ENCODE data around the gene PRR9.
A peak's percentile ranks its signal among the peaks of the same experiment; 100 is the strongest.
"Not testable (repeated sequence)": the region's sequence is repeated elsewhere in the genome, so short reads cannot be mapped to it uniquely, and the experiment has no call there.

The PRR9 gene

DNA sequence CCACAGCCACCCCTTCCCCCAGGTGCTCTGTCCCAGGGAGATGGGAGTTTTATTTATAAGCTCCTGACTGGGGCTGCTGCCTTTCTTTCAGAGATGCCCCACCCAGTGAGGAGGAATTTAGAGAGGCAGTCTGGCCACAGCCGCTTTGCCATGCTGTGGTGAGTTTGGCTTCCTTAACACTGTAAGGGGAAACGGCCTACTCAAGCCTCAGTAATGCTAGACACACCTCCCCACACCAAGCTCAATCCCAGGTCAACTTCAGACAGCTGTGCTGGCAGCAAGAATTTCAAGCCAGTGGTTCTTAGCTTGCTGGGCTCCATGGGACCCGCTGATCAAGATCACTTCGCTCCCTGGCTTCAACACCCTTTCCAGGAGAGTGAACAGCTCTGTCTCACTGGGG, 29.1 kb upstream of the PRR9 start:
- H3K4me1 ChIP-seq (ENCODE audit: control insufficient read depth, insufficient read depth, low read length); POLR2A ChIA-PET; H3K27ac ChIP-seq (ENCODE audit: extremely low read depth, low read depth, low read length); H3K4me3 ChIP-seq (ENCODE audit: low read depth, low read length); H3K9me3 ChIP-seq (ENCODE audit: control insufficient read depth, insufficient read depth, low read depth, low read length); H3K36me3 ChIP-seq (ENCODE audit: control insufficient read depth in 2 of 2, insufficient read depth in 1 of 2, low read length in 2 of 2): not testable (repeated sequence)
- CTCF ChIA-PET = interaction anchor here (1.2 to 1.8 kb wide), 2 partner anchors 40 to 534 kb away, joined by 4 to 6 read pairs; no protein-coding TSS in a partner anchor

DNA sequence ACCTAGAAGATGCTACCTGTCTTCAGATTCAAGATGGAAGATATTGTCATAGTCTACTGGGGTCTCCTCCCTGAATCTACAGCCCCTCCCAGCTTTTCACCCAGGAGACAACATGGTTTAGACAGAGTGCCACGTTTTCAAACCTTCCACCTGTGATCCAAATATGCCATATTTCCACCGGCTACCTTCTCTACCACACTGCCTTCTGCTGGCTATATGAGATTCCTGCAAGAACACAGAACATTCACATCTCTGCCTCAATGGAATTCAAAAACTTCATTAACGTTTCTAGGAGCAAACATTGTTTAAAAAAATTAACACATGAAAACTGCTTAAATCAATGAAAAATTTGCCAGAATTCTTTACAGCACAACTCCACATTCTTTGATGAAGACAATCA, 27.0 kb upstream of the PRR9 start:
- Histone ChIP-seq H3K4me3 (ENCODE audit: low read depth, low read length) (no peak overlapping the region), H3K36me3 (ENCODE audit: control insufficient read depth in 2 of 2, insufficient read depth in 1 of 2, low read length in 2 of 2) (no peaks in the 10 kb centered on the region), H3K9me3 (ENCODE audit: control insufficient read depth, insufficient read depth, low read depth, low read length) (no peaks in the 10 kb centered on the region), H3K27ac (ENCODE audit: extremely low read depth, low read depth, low read length) (no peak overlapping the region), H3K4me1 (ENCODE audit: control insufficient read depth, insufficient read depth, low read length) (no peaks in the 10 kb centered on the region)
- TF ChIP-seq ZNF610 (tag by site-specific recombination; IDR thresholded peaks at IDR 0.05; ENCODE audit: borderline replicate concordance) (no peak), ZNF654 (tag by site-specific recombination; IDR thresholded peaks at IDR 0.05; ENCODE audit: low read depth) (peak; percentile 10; the same call in 1 of the 2 replicates)
- ChIA-PET POLR2A (no interaction called here), CTCF (interaction anchor here (0.6 to 3.6 kb wide), 10 partner anchors 36 to 620 kb away, joined by 3 to 29 read pairs (median 4); partner anchors contain the start of gene SMCP)

DNA sequence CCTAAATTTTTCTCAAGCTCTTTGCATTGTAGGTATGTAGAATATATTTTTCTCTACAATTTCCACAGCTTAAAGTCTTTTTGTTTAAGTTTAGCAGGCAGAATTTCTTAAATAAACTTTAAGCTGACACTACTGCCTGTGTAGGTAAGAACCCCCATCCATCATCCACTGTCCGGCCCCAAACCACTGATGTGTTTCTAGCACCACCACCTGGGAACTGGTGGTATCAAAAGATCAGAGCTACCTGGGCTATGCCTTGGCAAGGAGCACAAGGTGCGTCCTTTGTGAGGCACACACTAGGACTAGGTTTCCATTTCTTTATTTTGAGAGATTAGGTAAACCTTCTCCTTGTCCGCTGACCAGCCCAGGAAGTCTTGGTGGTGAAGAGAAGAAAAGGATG, 24.7 kb upstream of the PRR9 start:
- TF ChIP-seq ZNF654 (tag by site-specific recombination; IDR thresholded peaks at IDR 0.05; ENCODE audit: low read depth) (peak; percentile 44), MEIS1 (CRISPR knock-in tag; IDR thresholded peaks at IDR 0.05; ENCODE audit: borderline replicate concordance) (0 out of 2 replicates have a peak, but pooled peaks have one; percentile 58), ZBTB20 (tag by site-specific recombination; IDR thresholded peaks at IDR 0.05) (no peak)
- TF ChIP-seq, protein P1, sequence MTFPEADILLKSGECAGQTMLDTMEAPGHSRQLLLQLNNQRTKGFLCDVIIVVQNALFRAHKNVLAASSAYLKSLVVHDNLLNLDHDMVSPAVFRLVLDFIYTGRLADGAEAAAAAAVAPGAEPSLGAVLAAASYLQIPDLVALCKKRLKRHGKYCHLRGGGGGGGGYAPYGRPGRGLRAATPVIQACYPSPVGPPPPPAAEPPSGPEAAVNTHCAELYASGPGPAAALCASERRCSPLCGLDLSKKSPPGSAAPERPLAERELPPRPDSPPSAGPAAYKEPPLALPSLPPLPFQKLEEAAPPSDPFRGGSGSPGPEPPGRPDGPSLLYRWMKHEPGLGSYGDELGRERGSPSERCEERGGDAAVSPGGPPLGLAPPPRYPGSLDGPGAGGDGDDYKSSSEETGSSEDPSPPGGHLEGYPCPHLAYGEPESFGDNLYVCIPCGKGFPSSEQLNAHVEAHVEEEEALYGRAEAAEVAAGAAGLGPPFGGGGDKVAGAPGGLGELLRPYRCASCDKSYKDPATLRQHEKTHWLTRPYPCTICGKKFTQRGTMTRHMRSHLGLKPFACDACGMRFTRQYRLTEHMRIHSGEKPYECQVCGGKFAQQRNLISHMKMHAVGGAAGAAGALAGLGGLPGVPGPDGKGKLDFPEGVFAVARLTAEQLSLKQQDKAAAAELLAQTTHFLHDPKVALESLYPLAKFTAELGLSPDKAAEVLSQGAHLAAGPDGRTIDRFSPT (tag by site-specific recombination; IDR thresholded peaks at IDR 0.05) = no peak
- Histone ChIP-seq H3K27ac (ENCODE audit: extremely low read depth, low read depth, low read length) (no peak overlapping the region), H3K36me3 (ENCODE audit: control insufficient read depth in 2 of 2, insufficient read depth in 1 of 2, low read length in 2 of 2) (no peaks in the 10 kb centered on the region), H3K4me1 (ENCODE audit: control insufficient read depth, insufficient read depth, low read length) (no peaks in the 10 kb centered on the region), H3K4me3 (ENCODE audit: low read depth, low read length) (no peak overlapping the region), H3K9me3 (ENCODE audit: control insufficient read depth, insufficient read depth, low read depth, low read length) (no peaks in the 10 kb centered on the region)
- POLR2A ChIA-PET = no interaction called here
- CTCF ChIA-PET = interaction anchor here (0.5 to 3.6 kb wide), 55 partner anchors 9 to 1278 kb away, joined by 3 to 71 read pairs (median 4); partner anchors contain the start of genes PRR9, SMCP, SPRR1B and SPRR2A

DNA sequence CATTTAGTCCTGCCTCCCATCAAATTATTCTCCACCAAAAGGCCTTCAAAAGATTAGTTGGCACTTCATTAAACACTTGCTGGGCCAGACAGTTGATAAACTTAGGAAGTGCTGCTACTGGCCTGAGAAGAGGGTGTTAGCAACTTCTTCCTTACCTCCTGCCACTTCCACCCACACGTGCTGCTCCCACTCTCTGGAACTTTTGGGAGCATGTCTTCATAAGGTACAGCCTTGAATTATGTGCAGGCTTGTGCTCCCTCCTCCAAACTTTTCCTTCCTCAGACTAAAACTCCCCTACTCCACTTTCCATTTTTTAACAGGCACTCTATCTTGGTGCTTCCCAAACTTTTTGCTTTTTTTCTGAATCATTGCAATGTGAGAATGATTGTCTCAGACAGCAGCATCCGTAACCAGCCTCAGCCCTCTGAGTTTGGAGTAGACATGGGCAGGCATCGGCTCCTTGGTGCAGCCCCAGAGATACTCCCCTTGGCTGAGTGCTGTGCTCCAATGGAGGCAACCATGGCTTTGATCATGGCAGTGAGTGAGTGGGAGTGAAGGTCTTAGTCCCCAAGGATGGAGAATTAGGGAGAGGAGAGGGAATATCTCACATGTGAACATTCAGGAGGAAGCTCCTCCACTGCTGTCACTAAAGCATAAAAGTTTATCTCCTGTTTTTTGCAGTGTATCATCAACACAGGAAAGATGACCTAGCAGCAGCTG, 22.9 kb upstream of the PRR9 start:
- H3K4me3 ChIP-seq (ENCODE audit: low read depth, low read length) = no peak overlapping the region
- H3K36me3 ChIP-seq (ENCODE audit: control insufficient read depth in 2 of 2, insufficient read depth in 1 of 2, low read length in 2 of 2) = no peaks in the 10 kb centered on the region
- no peaks in the 10 kb centered on the region for H3K9me3 ChIP-seq (ENCODE audit: control insufficient read depth, insufficient read depth, low read depth, low read length)
- H3K4me1 ChIP-seq (ENCODE audit: control insufficient read depth, insufficient read depth, low read length) = no peaks in the 10 kb centered on the region
- POLR2A ChIA-PET = no interaction called here
- CTCF ChIA-PET = interaction anchor here (0.6 to 3.6 kb wide), 7 partner anchors 27 to 541 kb away, joined by 3 to 71 read pairs (median 5); no protein-coding TSS in a partner anchor
- H3K27ac ChIP-seq (ENCODE audit: extremely low read depth, low read depth, low read length) = no peak overlapping the region
- TF ChIP-seq, protein P2, sequence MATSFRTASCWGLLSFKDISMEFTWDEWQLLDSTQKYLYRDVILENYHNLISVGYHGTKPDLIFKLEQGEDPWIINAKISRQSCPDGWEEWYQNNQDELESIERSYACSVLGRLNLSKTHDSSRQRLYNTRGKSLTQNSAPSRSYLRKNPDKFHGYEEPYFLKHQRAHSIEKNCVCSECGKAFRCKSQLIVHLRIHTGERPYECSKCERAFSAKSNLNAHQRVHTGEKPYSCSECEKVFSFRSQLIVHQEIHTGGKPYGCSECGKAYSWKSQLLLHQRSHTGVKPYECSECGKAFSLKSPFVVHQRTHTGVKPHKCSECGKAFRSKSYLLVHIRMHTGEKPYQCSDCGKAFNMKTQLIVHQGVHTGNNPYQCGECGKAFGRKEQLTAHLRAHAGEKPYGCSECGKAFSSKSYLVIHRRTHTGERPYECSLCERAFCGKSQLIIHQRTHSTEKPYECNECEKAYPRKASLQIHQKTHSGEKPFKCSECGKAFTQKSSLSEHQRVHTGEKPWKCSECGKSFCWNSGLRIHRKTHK (tag by site-specific recombination; IDR thresholded peaks at IDR 0.05) = no peak
- TF ChIP-seq ZNF266 (tag by site-specific recombination; IDR thresholded peaks at IDR 0.05; ENCODE audit: low read depth) (no peak), SALL2 (tag by site-specific recombination; IDR thresholded peaks at IDR 0.05; ENCODE audit: borderline replicate concordance) (no peak), ZNF544 (tag by site-specific recombination; IDR thresholded peaks at IDR 0.05) (no peak), ZFHX2 (tag by site-specific recombination; conservative IDR thresholded peaks at IDR 0.05) (no peak), YY2 (tag by site-specific recombination; IDR thresholded peaks at IDR 0.05) (no peak), ZBTB21 (tag by site-specific recombination; IDR thresholded peaks at IDR 0.05) (no peak), YY1 (tag by site-specific recombination; IDR thresholded peaks at IDR 0.05) (no peak), ZSCAN30 (tag by site-specific recombination; IDR thresholded peaks at IDR 0.05) (no peak), REPIN1 (tag by site-specific recombination; IDR thresholded peaks at IDR 0.05; ENCODE audit: low read depth) (no peak), ZNF777 (tag by site-specific recombination; IDR thresholded peaks at IDR 0.05; ENCODE audit: borderline replicate concordance) (no peak)
- TF ChIP-seq, protein P3, sequence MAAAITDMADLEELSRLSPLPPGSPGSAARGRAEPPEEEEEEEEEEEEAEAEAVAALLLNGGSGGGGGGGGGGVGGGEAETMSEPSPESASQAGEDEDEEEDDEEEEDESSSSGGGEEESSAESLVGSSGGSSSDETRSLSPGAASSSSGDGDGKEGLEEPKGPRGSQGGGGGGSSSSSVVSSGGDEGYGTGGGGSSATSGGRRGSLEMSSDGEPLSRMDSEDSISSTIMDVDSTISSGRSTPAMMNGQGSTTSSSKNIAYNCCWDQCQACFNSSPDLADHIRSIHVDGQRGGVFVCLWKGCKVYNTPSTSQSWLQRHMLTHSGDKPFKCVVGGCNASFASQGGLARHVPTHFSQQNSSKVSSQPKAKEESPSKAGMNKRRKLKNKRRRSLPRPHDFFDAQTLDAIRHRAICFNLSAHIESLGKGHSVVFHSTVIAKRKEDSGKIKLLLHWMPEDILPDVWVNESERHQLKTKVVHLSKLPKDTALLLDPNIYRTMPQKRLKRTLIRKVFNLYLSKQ (tag by site-specific recombination; IDR thresholded peaks at IDR 0.05; ENCODE audit: borderline replicate concordance) = no peak

All from HEK293 (cell line).